Activated T-cell treated with anti-CD3 and anti-CD28 coated beads, Interleukin-2, amount 50 U/mL, for 72 hours (primary cell): ENCODE results near the gene ANKHD1. TPM values are rescaled to one million over a fixed set of nuclear protein-coding genes. Genes with fewer than 3 reads are reported as not detected.
A peak's percentile ranks its signal among the peaks of the same experiment; 100 is the strongest.
"Not testable (repeated sequence)": the region's sequence is repeated elsewhere in the genome, so short reads cannot be mapped to it uniquely, and the experiment has no call there.

Experiments used
- ATAC-seq, 2 donors: fragments of 150-1000 bp; cut with Tn5 transposase; replicated peaks in 1 of 2; 2 replicates each; pipeline ENCODE4 v1.10.0; 2021; ENCODE audit warnings: moderate library complexity in 2 of 2, mild to moderate bottlenecking in 1 of 2
- DNase-seq, 2 donors: peaks; one replicate each; pipeline ENCODE4 v3.0.0; 2021 to 2022; ENCODE audit warnings: mixed read lengths in 1 of 2
- H3K27ac Mint-ChIP-seq: one replicate; pipeline ENCODE4 v1.8.0; 2022; ENCODE audit warnings: mild to moderate bottlenecking, moderate library complexity, mixed read lengths
- H3K27me3 Mint-ChIP-seq: one replicate; pipeline ENCODE4 v1.8.0; 2022; ENCODE audit warnings: low read depth, mixed read lengths
- H3K36me3 Mint-ChIP-seq, 2 donors: one replicate each; pipeline ENCODE4 v1.8.0; 2022; ENCODE audit warnings: mixed read lengths in 2 of 2, mild to moderate bottlenecking in 1 of 2; ENCODE audit not compliant: insufficient read depth in 2 of 2
- H3K4me1 Mint-ChIP-seq: one replicate; pipeline ENCODE4 v1.8.0; 2022; ENCODE audit warnings: low read depth, mixed read lengths
- H3K4me3 Mint-ChIP-seq, 2 donors: one replicate each; pipeline ENCODE4 v1.8.0; 2022; ENCODE audit warnings: mild to moderate bottlenecking in 2 of 2, mixed read lengths in 2 of 2, moderate library complexity in 2 of 2
- H3K9me3 Mint-ChIP-seq, 2 donors: one replicate each; pipeline ENCODE4 v1.8.0; 2022; ENCODE audit warnings: mixed read lengths in 2 of 2
- total RNA-seq, 2 donors: library from RNA; stranded (reverse); gene quantifications; one replicate each; pipeline ENCODE4 v1.2.3, GENCODE V29; 2022

ANKHD1 gene
- total RNA-seq, 2 donors from 2014 or later = 122 to 140 TPM

GRCh38 chr5:140568443-140569063 is 166.9 kb downstream of the ANKHD1 start:
- peak overlapping the region; percentile 97 for H3K27ac Mint-ChIP-seq
- H3K4me1 Mint-ChIP-seq = peaks cover 53% of the 10 kb centered on the region

GRCh38 chr5:140569197-140569596 is 167.6 kb downstream of the ANKHD1 start:
- peaks cover 49% of the 10 kb centered on the region for H3K4me1 Mint-ChIP-seq

More at GRCh38 chr5:140568443-140569063, 166.9 kb downstream of the ANKHD1 start:
- peaks cover 7 to 23% of the 10 kb centered on the region in 2 donors for H3K36me3 Mint-ChIP-seq
- H3K27me3 Mint-ChIP-seq = no peaks in the 10 kb centered on the region
- DNase-seq = no peak
- no peak for ATAC-seq
- peak overlapping the region; percentile 70 to 82 for H3K4me3 Mint-ChIP-seq
- no peaks in the 10 kb centered on the region for H3K9me3 Mint-ChIP-seq

GRCh38 chr5:140570058-140570457 is 168.4 kb downstream of the ANKHD1 start:
- DNase-seq = no peak
- H3K9me3 Mint-ChIP-seq = no peaks in the 10 kb centered on the region
- peaks cover 48% of the 10 kb centered on the region for H3K4me1 Mint-ChIP-seq
- ATAC-seq = no peak
- H3K27ac Mint-ChIP-seq = peak overlapping the region; percentile 90
- H3K27me3 Mint-ChIP-seq = no peaks in the 10 kb centered on the region
- no peak overlapping the region for H3K4me3 Mint-ChIP-seq
- peaks cover 4 to 20% of the 10 kb centered on the region in 2 donors for H3K36me3 Mint-ChIP-seq

More at GRCh38 chr5:140569197-140569596, 167.6 kb downstream of the ANKHD1 start:
- H3K27me3 Mint-ChIP-seq = no peaks in the 10 kb centered on the region
- H3K36me3 Mint-ChIP-seq = peaks cover 7 to 21% of the 10 kb centered on the region in 2 donors
- no peaks in the 10 kb centered on the region for H3K9me3 Mint-ChIP-seq
- DNase-seq (no peak), ATAC-seq (no peak)
- peak overlapping the region; percentile 70 to 82 for H3K4me3 Mint-ChIP-seq
- peak overlapping the region; percentile 97 for H3K27ac Mint-ChIP-seq

GRCh38 chr5:140570488-140570887 is 168.9 kb downstream of the ANKHD1 start:
- Mint-ChIP-seq H3K9me3 (no peaks in the 10 kb centered on the region), H3K27ac (peak overlapping the region; percentile 90), H3K4me3 (no peak overlapping the region), H3K4me1 (peaks cover 44% of the 10 kb centered on the region), H3K27me3 (no peaks in the 10 kb centered on the region), H3K36me3 (peaks cover 2 to 17% of the 10 kb centered on the region in 2 donors)
- ATAC-seq (no peak), DNase-seq (no peak)

- H3K36me3 Mint-ChIP-seq = peaks cover 2 to 14% of the 10 kb centered on the region in 2 donors
- no peak for DNase-seq
- no peak for ATAC-seq
- no peak overlapping the region for H3K4me3 Mint-ChIP-seq
- no peaks in the 10 kb centered on the region for H3K27me3 Mint-ChIP-seq
- no peaks in the 10 kb centered on the region for H3K9me3 Mint-ChIP-seq
- no peak overlapping the region for H3K27ac Mint-ChIP-seq
- H3K4me1 Mint-ChIP-seq = peaks cover 38% of the 10 kb centered on the region
Measured at GRCh38 chr5:140571105-140571504, 169.5 kb downstream of the ANKHD1 start.

- Mint-ChIP-seq H3K4me1 (peaks cover 14% of the 10 kb centered on the region), H3K4me3 (no peak overlapping the region), H3K9me3 (no peaks in the 10 kb centered on the region), H3K27me3 (no peaks in the 10 kb centered on the region), H3K27ac (no peak overlapping the region), H3K36me3 (peaks cover 0 to 2% of the 10 kb centered on the region in 2 donors)
- DNase-seq = no peak
- ATAC-seq = no peak
Measured at GRCh38 chr5:140573683-140574082, 172.1 kb downstream of the ANKHD1 start.

GRCh38 chr5:140574165-140574564 is 172.5 kb downstream of the ANKHD1 start:
- H3K4me3 Mint-ChIP-seq = no peak overlapping the region
- H3K9me3 Mint-ChIP-seq = no peaks in the 10 kb centered on the region
- DNase-seq (no peak), ATAC-seq (no peak)
- no peaks in the 10 kb centered on the region for H3K27me3 Mint-ChIP-seq
- H3K4me1 Mint-ChIP-seq = peaks cover 9% of the 10 kb centered on the region
- peaks cover 0 to 2% of the 10 kb centered on the region in 2 donors for H3K36me3 Mint-ChIP-seq
- no peak overlapping the region for H3K27ac Mint-ChIP-seq

GRCh38 chr5:140575309-140575708 is 173.7 kb downstream of the ANKHD1 start:
- ATAC-seq (no peak), DNase-seq (no peak)
- H3K9me3 Mint-ChIP-seq = no peaks in the 10 kb centered on the region
- no peak overlapping the region for H3K4me3 Mint-ChIP-seq
- H3K4me1 Mint-ChIP-seq = peaks cover under 1% of the 10 kb centered on the region
- no peak overlapping the region for H3K27ac Mint-ChIP-seq
- H3K36me3 Mint-ChIP-seq = peaks cover 0 to 1% of the 10 kb centered on the region in 2 donors
- no peaks in the 10 kb centered on the region for H3K27me3 Mint-ChIP-seq

- Mint-ChIP-seq H3K27me3 (peaks cover 6% of the 10 kb centered on the region), H3K4me1 (no peaks in the 10 kb centered on the region), H3K4me3 (no peak overlapping the region), H3K27ac (no peak overlapping the region), H3K9me3 (no peaks in the 10 kb centered on the region), H3K36me3 (no peaks in the 10 kb centered on the region)
- DNase-seq (no peak), ATAC-seq (no peak)
Measured at GRCh38 chr5:140576776-140577201, 175.2 kb downstream of the ANKHD1 start.

- not testable (repeated sequence) for H3K36me3 Mint-ChIP-seq, H3K27ac Mint-ChIP-seq, ATAC-seq, H3K4me1 Mint-ChIP-seq, H3K9me3 Mint-ChIP-seq, H3K27me3 Mint-ChIP-seq, H3K4me3 Mint-ChIP-seq, DNase-seq
Measured at GRCh38 chr5:140579188-140579747, 177.6 kb downstream of the ANKHD1 start.

GRCh38 chr5:140587495-140587894 is 185.9 kb downstream of the ANKHD1 start:
- Mint-ChIP-seq H3K4me1 (no peaks in the 10 kb centered on the region), H3K9me3 (peaks cover 2% of the 10 kb centered on the region in 2 donors), H3K27ac (no peak overlapping the region), H3K27me3 (no peaks in the 10 kb centered on the region), H3K4me3 (no peak overlapping the region), H3K36me3 (no peaks in the 10 kb centered on the region)
- DNase-seq = no peak
- ATAC-seq = no peak

GRCh38 chr5:140588311-140589070 is 186.9 kb downstream of the ANKHD1 start:
- Mint-ChIP-seq H3K4me1 (no peaks in the 10 kb centered on the region), H3K9me3 (peaks cover 0 to 2% of the 10 kb centered on the region in 2 donors), H3K27me3 (no peaks in the 10 kb centered on the region), H3K36me3 (no peaks in the 10 kb centered on the region), H3K27ac (no peak overlapping the region), H3K4me3 (no peak overlapping the region)
- DNase-seq (no peak), ATAC-seq (no peak)
